Mesenchymal stem cell (in vitro differentiated cells and primary cell): ENCODE results near the gene ATXN7.

Experiments used
- DNase-seq: peaks from one replicate; pipeline ENCODE4 v3.0.0-alpha.2; 2013
- H2AFZ ChIP-seq: one replicate; pipeline ENCODE4 v1.6.1; 2013; ENCODE audit warnings: low read depth, mild to moderate bottlenecking, control low read depth, inconsistent platforms, low read length, moderate library complexity
- H2AK5ac ChIP-seq: 2 replicates; pipeline ENCODE4 v1.6.1; 2013; ENCODE audit warnings: low read length, moderate library complexity, mild to moderate bottlenecking, inconsistent platforms; ENCODE audit not compliant: severe bottlenecking
- H2BK120ac ChIP-seq: one replicate; pipeline ENCODE4 v1.6.1; 2013; ENCODE audit warnings: low read depth, mild to moderate bottlenecking, inconsistent platforms, low read length, moderate library complexity
- H2BK12ac ChIP-seq, 2 experiments: one replicate each; pipeline ENCODE4 v1.6.1; 2013; ENCODE audit warnings: inconsistent platforms in 2 of 2, low read length in 2 of 2, mild to moderate bottlenecking in 2 of 2, moderate library complexity in 2 of 2, control low read depth in 1 of 2
- H2BK15ac ChIP-seq: one replicate; pipeline ENCODE4 v1.6.1; 2013; ENCODE audit warnings: mild to moderate bottlenecking, low read depth, inconsistent platforms; ENCODE audit not compliant: poor library complexity, severe bottlenecking
- H2BK5ac ChIP-seq: 2 replicates; pipeline ENCODE4 v1.6.1; 2013; ENCODE audit warnings: low read depth, mild to moderate bottlenecking, low read length, control low read depth, inconsistent platforms; ENCODE audit not compliant: poor library complexity, severe bottlenecking
- H3K14ac ChIP-seq, 2 experiments: one replicate each; pipeline ENCODE4 v1.6.1; 2013; ENCODE audit warnings: inconsistent platforms in 2 of 2, low read length in 2 of 2, control low read depth in 1 of 2, mild to moderate bottlenecking in 1 of 2, moderate library complexity in 1 of 2
- H3K18ac ChIP-seq, 2 experiments: one replicate each; pipeline ENCODE4 v1.6.1; 2013; ENCODE audit warnings: inconsistent platforms in 2 of 2, low read length in 2 of 2, control low read depth in 1 of 2, low read depth in 1 of 2, mild to moderate bottlenecking in 1 of 2
- H3K23ac ChIP-seq, 2 experiments: one replicate each; pipeline ENCODE4 v1.6.1; 2013; ENCODE audit warnings: inconsistent platforms in 2 of 2, low read length in 2 of 2, mild to moderate bottlenecking in 2 of 2, moderate library complexity in 2 of 2, control low read depth in 1 of 2
- H3K27ac ChIP-seq: 2 replicates; pipeline ENCODE4 v1.5.1; 2013; ENCODE audit warnings: mild to moderate bottlenecking, moderate library complexity, low read length, control low read depth, inconsistent platforms; ENCODE audit not compliant: poor library complexity, severe bottlenecking
- H3K27me3 ChIP-seq, 2 experiments: 2 replicates each; pipeline versions ENCODE4 v1.6.1 to v1.7.0; 2013; ENCODE audit warnings: low read length in 2 of 2, mild to moderate bottlenecking in 2 of 2, moderate library complexity in 2 of 2, control low read depth in 1 of 2, inconsistent platforms in 1 of 2; ENCODE audit not compliant: control insufficient read depth in 1 of 2, insufficient read depth in 1 of 2
- H3K36me3 ChIP-seq, 2 experiments: 2 replicates each; pipeline versions ENCODE4 v1.6.1 to v1.7.0; 2013; ENCODE audit warnings: low read length in 2 of 2, control low read depth in 1 of 2, inconsistent platforms in 1 of 2, low read depth in 1 of 2, mild to moderate bottlenecking in 1 of 2; ENCODE audit not compliant: insufficient read depth in 2 of 2, control insufficient read depth in 1 of 2
- H3K4ac ChIP-seq, 2 experiments: one replicate each; pipeline ENCODE4 v1.6.1; 2013; ENCODE audit warnings: inconsistent platforms in 2 of 2, low read length in 2 of 2, mild to moderate bottlenecking in 2 of 2, moderate library complexity in 2 of 2, control low read depth in 1 of 2, low read depth in 1 of 2
- H3K4me1 ChIP-seq: 2 replicates; pipeline ENCODE4 v1.6.1; 2013; ENCODE audit warnings: low read depth, low read length, control low read depth; ENCODE audit not compliant: control insufficient read depth, insufficient read depth
- H3K4me2 ChIP-seq: 2 replicates; pipeline ENCODE4 v1.6.1; 2013; ENCODE audit warnings: low read length, mild to moderate bottlenecking, inconsistent platforms; ENCODE audit not compliant: poor library complexity, severe bottlenecking
- H3K4me3 ChIP-seq, 2 experiments: 2 replicates each; pipeline versions ENCODE4 v1.5.1 to v1.7.0; 2013; ENCODE audit warnings: low read length in 2 of 2, mild to moderate bottlenecking in 2 of 2, control low read depth in 1 of 2, low read depth in 1 of 2; ENCODE audit not compliant: insufficient read depth in 1 of 2
- H3K79me1 ChIP-seq: replicated peaks from 2 replicates; pipeline ENCODE4 v1.6.1; 2013; ENCODE audit warnings: mild to moderate bottlenecking, control low read depth, low read length, inconsistent platforms; ENCODE audit not compliant: poor library complexity, severe bottlenecking
- H3K9ac ChIP-seq: 2 replicates; pipeline ENCODE4 v1.7.0; 2013; ENCODE audit warnings: mild to moderate bottlenecking, low read length, moderate library complexity
- H3K9me3 ChIP-seq: 2 replicates; pipeline ENCODE4 v1.7.0; 2013; ENCODE audit warnings: mild to moderate bottlenecking, low read length; ENCODE audit not compliant: control insufficient read depth
- H4K8ac ChIP-seq: one replicate; pipeline ENCODE4 v1.6.1; 2013; ENCODE audit warnings: inconsistent platforms, mild to moderate bottlenecking, low read length, moderate library complexity
- H4K91ac ChIP-seq: one replicate; pipeline ENCODE4 v1.6.1; 2013; ENCODE audit warnings: mild to moderate bottlenecking, low read length, inconsistent platforms
- WGBS: methylation state at CpG from one replicate; pipeline ENCODE4 v1.1.7; 2013; ENCODE audit warnings: mixed read lengths; 5-methylcytosine and 5-hydroxymethylcytosine counted together

The ATXN7 gene

DNA sequence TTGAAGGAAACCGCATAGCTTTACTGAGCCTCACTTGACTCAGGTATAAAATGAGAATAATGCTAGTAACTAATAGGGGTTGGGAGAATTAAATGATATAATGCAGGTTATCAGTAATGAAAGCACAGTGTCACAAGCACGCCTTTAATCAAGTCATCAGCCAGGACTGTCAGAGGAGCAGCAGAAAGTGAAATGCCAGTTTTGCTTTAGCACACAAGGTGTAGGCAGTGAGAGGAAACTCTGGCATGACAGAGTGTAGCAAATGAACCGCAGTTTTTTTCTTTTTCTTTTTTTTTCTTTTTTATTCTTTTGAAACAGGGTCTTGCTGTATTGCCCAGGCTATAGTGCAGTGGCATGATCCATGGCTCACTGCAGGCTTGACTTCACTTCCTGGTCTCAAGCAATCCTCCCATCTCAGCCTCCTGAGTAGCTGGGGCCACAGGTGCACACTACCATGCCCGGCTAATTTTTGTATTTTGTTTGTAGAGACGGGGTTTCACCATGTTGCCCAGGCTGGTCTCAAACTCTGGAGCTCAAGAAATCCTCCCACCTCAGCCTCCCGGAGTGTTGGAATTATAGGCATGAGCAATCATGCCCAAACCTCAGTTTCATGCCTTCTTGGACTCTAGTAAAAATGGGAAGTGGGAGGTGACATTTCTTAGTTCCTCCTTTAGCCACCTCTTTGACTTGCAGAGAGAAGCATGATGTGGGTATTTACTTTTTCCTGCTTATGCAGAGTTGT is 58.2 kb downstream of the ATXN7 start:
- no peak overlapping the region for H3K9ac ChIP-seq
- H2BK15ac ChIP-seq, result no peak overlapping the region
- H4K91ac ChIP-seq, result no peak overlapping the region
- H3K14ac ChIP-seq, result no peak overlapping the region
- H2BK120ac ChIP-seq, result no peak overlapping the region
- no peak overlapping the region for H2AFZ ChIP-seq
- H3K79me1 ChIP-seq, result peaks cover 53% of the 10 kb centered on the region
- no peak overlapping the region for H2AK5ac ChIP-seq
- H3K4me2 ChIP-seq, result no peak overlapping the region
- peaks cover 27 to 89% of the 10 kb centered on the region in 2 experiments for H3K36me3 ChIP-seq
- no peak overlapping the region for H3K4ac ChIP-seq
- 99% methylated on average over 5 of the region's 6 CpGs for WGBS
- DNase-seq, result no peak
- no peak overlapping the region for H2BK12ac ChIP-seq
- H3K9me3 ChIP-seq, result no peaks in the 10 kb centered on the region
- H3K23ac ChIP-seq, result no peak overlapping the region
- H4K8ac ChIP-seq, result no peak overlapping the region
- no peak overlapping the region for H3K27ac ChIP-seq
- H3K4me3 ChIP-seq, result no peak overlapping the region
- no peak overlapping the region for H3K18ac ChIP-seq
- peaks cover 3% of the 10 kb centered on the region for H3K4me1 ChIP-seq
- no peak overlapping the region for H2BK5ac ChIP-seq
- no peaks in the 10 kb centered on the region for H3K27me3 ChIP-seq

DNA sequence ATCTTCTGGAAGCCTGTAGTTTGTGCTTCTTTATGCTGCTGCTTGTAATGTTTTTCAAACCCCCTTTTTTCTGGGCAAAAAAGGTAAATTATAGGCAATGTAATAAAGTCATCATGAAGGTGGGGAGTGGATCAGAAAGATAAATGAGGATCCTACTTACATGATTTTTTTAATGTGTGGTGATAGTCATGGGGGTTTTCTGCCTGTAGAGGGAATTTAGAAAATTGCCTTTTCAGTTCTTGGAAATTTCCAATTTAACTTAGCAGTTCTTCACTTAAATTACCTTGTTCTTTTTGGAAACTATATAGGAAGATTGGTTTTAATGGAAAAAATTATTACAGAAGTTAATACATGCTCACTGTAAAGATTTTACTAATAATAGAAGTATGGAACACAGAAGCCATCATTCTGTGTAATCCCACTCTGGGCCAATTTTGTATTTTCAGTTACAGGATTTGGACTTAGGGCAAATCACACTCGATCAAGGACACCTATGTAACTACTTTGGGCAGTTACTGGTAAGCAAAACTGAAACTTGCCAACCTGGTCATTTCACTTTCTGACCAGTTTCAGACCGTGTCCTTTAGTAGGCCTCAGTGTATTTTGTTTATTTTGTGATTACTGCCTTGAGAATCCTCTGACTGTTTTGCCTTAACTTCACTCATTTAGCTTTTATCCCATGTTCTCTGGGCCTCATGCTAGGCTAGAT is 59.0 kb downstream of the ATXN7 start:
- Histone ChIP-seq H2AFZ (no peak overlapping the region), H4K91ac (no peak overlapping the region), H2BK120ac (no peak overlapping the region), H3K27me3 (no peaks in the 10 kb centered on the region), H3K23ac (no peak overlapping the region), H3K9ac (no peak overlapping the region), H3K4me2 (no peak overlapping the region), H3K36me3 (peaks cover 26 to 89% of the 10 kb centered on the region in 2 experiments), H2BK15ac (no peak overlapping the region), H3K4ac (no peak overlapping the region), H2BK12ac (no peak overlapping the region), H3K9me3 (no peaks in the 10 kb centered on the region), H4K8ac (no peak overlapping the region), H2BK5ac (no peak overlapping the region), H3K27ac (no peak overlapping the region), H3K4me3 (no peak overlapping the region), H2AK5ac (no peak overlapping the region), H3K4me1 (peaks cover 3% of the 10 kb centered on the region), H3K18ac (no peak overlapping the region), H3K14ac (no peak overlapping the region), H3K79me1 (peaks cover 52% of the 10 kb centered on the region)
- 100% methylated on average over 1 of the region's 2 CpGs for whole genome bisulfite sequencing
- no peak for DNase-seq

DNA sequence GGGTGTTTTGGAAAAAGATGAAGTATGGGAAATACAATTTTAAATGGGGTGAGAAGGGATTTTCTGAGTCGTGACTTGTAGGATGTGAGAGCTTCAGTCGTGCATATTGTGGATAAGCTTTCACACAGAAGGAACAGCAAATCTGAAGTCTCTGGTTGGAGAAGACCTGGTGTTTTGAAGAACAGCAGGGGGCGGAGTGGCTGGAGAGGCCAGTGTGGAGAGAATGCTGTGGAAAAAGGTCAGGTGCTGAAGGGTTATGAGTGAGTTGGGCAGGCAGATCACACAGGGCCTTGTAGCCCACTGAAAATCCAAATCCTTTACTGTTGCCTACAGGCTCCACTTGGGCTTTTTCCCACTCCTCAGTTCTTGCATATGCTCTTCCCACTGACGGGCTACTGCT is 62.6 kb downstream of the ATXN7 start:
- Histone ChIP-seq H2BK15ac (no peak overlapping the region), H3K9ac (no peak overlapping the region), H2BK5ac (no peak overlapping the region), H3K14ac (no peak overlapping the region), H3K36me3 (peaks cover 23 to 65% of the 10 kb centered on the region in 2 experiments), H3K4me1 (peaks cover 2% of the 10 kb centered on the region), H3K27ac (no peak overlapping the region), H2BK12ac (no peak overlapping the region), H3K79me1 (peaks cover 48% of the 10 kb centered on the region), H4K91ac (no peak overlapping the region), H2BK120ac (no peak overlapping the region), H3K23ac (no peak overlapping the region), H4K8ac (no peak overlapping the region), H2AK5ac (no peak overlapping the region), H3K9me3 (no peaks in the 10 kb centered on the region), H2AFZ (no peak overlapping the region), H3K4me3 (no peak overlapping the region), H3K4me2 (no peak overlapping the region), H3K18ac (no peak overlapping the region), H3K4ac (no peak overlapping the region), H3K27me3 (no peaks in the 10 kb centered on the region)
- DNase-seq, result no peak
- WGBS, result over 99% methylated on average over 4 of the region's 4 CpGs

DNA sequence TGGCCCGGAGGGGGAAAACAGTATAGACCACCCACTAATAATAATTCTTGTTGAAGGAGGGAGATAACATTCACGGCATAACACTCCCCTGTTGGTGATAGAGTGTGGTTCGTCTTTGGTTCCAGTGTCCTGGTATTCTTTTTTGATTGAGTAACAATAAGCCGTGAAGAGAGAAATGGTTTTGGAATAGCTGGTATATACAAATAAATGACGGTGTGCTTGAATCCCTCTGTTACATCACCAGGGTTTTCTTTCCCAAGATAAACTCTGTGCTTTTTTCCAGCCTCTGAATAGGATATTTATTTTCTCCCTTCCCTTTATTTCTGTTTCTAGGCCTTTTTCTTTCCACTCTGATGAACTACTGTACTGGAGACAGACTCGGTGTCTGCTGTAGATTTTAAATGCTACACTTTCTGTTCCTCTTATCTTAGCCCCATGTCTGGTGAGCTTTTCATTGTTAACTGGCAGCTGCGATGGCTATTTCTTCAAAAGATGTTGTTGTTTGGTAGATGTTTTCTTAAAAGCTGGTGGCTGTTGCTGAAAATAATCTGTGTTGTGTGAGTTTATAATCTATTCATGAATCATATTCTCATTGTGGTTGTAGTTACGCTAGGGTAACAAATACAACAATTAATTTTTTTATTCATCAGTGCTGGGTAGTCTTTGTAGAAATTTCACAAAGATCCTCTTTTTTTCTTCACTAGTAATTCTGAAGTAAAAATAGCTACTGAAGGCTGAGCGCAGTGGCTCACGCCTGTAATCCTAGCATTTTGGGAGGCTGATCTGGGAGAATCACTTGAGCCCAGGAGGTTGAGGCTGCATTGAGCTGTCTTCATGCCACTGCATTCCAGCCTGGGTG is 64.0 kb downstream of the ATXN7 start:
- Histone ChIP-seq H3K27ac (no peak overlapping the region), H3K23ac (no peak overlapping the region), H3K4me2 (no peak overlapping the region), H3K9me3 (no peaks in the 10 kb centered on the region), H3K14ac (no peak overlapping the region), H3K79me1 (peaks cover 49% of the 10 kb centered on the region), H4K8ac (no peak overlapping the region), H3K9ac (no peak overlapping the region), H2BK5ac (no peak overlapping the region), H2BK12ac (no peak overlapping the region), H3K18ac (no peak overlapping the region), H3K4ac (no peak overlapping the region), H3K36me3 (peaks cover 23 to 57% of the 10 kb centered on the region in 2 experiments), H2AK5ac (no peak overlapping the region), H2AFZ (no peak overlapping the region), H2BK120ac (no peak overlapping the region), H3K4me1 (peaks cover 2% of the 10 kb centered on the region), H2BK15ac (no peak overlapping the region), H4K91ac (no peak overlapping the region), H3K4me3 (no peak overlapping the region), H3K27me3 (no peaks in the 10 kb centered on the region)
- no peak for DNase-seq
- 95% methylated on average over 8 of the region's 10 CpGs for WGBS
